H1 (cell line): ENCODE measurements around the gene SCN8A. TPM values are rescaled to one million over a fixed set of nuclear protein-coding genes. Genes with fewer than 3 reads are reported as not detected.

ENCODE experiments used
- SAP30 ChIP-seq: fragments of 300-600 bp; sonication (generic); IDR thresholded peaks from 2 replicates; pipeline ENCODE4 v1.7.1; 2012; ENCODE audit warnings: low read length, moderate library complexity, mild to moderate bottlenecking, inconsistent platforms; ENCODE audit not compliant: insufficient read depth, insufficient replicate concordance
- polyA plus RNA-seq, 7 experiments: library from polyadenylated mRNA; depleted of rRNA in 3 of 7; stranded (reverse) in 5 of 7; unstranded in 2 of 7; fragments of >200 nt in 5 of 7; fragments of 200-250 nt in 2 of 7; gene quantifications; 1 replicate in 5 of 7; 2 replicates in 1 of 7; 4 replicates in 1 of 7; pipeline versions ENCODE4 v1.2.1 to v1.2.3, GENCODE V29; 2011 to 2013; ENCODE audit warnings: missing spikeins in 2 of 7, mixed read lengths in 2 of 7
- total RNA-seq: library from RNA; stranded (reverse); fragmentation: NEBNext Ultra II Directional; extraction: Animal tissue kit (Norgen Biotek cat#: 25700); gene quantifications from 2 replicates; pipeline ENCODE4 v1.2.1, GENCODE V29; 2021
- TF ChIP-seq, protein P1 (sequence below): IDR thresholded peaks from 2 replicates; pipeline ENCODE4 v1.6.1; 2012; ENCODE audit warnings: low read length, inconsistent platforms

Gene SCN8A
- total and polyA plus RNA-seq, 2 of the 8 experiments (the other 6 are each of a cell fraction or from before 2014, with no cell fraction given), result 6.3 to 10.7 TPM

- TF ChIP-seq, protein P1, sequence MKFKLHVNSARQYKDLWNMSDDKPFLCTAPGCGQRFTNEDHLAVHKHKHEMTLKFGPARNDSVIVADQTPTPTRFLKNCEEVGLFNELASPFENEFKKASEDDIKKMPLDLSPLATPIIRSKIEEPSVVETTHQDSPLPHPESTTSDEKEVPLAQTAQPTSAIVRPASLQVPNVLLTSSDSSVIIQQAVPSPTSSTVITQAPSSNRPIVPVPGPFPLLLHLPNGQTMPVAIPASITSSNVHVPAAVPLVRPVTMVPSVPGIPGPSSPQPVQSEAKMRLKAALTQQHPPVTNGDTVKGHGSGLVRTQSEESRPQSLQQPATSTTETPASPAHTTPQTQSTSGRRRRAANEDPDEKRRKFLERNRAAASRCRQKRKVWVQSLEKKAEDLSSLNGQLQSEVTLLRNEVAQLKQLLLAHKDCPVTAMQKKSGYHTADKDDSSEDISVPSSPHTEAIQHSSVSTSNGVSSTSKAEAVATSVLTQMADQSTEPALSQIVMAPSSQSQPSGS, result no peak
- TF ChIP-seq SAP30, result no peak
- TF ChIP-seq, all 59 proteins: peak for 2
These were observed 201.4 kb downstream of the SCN8A start (continued) for GRCh38 chr12:51792417-51792816.
